WI38 (cell line): ENCODE measurements around the gene LMF1.

Experiments used
- H3K4me3 ChIP-seq: 2 replicates; pipeline ENCODE4 v1.5.1; 2011; ENCODE audit warnings: low read depth, mild to moderate bottlenecking, control low read depth, low read length
- TF ChIP-seq, protein P1 (sequence below): IDR thresholded peaks from 2 replicates; pipeline ENCODE4 v1.5.1; 2012; ENCODE audit warnings: low read depth, mild to moderate bottlenecking, control low read depth, low read length

The LMF1 gene

DNA sequence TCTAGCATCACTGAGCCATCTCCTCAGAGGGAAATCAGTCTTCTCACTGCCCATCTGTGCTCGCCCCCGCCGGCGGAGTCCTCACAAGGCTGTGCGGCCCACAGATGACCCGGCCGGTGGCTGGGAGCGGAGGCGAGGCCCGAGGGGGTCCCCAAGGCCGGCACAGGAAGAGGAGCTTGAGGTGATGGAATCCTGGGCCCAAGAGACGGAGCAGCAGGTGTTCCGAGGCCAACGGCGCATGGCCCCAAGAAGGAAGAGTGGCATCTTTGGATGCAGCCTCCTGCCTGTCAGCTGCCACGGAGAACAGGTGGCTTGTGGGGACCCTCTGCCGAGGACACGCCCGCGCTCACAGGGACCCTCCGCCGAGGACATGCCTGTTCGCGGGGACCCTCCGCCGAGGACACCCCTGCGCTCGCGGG lies 97.5 kb downstream of the LMF1 start:
- TF ChIP-seq, protein P1, sequence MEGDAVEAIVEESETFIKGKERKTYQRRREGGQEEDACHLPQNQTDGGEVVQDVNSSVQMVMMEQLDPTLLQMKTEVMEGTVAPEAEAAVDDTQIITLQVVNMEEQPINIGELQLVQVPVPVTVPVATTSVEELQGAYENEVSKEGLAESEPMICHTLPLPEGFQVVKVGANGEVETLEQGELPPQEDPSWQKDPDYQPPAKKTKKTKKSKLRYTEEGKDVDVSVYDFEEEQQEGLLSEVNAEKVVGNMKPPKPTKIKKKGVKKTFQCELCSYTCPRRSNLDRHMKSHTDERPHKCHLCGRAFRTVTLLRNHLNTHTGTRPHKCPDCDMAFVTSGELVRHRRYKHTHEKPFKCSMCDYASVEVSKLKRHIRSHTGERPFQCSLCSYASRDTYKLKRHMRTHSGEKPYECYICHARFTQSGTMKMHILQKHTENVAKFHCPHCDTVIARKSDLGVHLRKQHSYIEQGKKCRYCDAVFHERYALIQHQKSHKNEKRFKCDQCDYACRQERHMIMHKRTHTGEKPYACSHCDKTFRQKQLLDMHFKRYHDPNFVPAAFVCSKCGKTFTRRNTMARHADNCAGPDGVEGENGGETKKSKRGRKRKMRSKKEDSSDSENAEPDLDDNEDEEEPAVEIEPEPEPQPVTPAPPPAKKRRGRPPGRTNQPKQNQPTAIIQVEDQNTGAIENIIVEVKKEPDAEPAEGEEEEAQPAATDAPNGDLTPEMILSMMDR, result no peak

DNA sequence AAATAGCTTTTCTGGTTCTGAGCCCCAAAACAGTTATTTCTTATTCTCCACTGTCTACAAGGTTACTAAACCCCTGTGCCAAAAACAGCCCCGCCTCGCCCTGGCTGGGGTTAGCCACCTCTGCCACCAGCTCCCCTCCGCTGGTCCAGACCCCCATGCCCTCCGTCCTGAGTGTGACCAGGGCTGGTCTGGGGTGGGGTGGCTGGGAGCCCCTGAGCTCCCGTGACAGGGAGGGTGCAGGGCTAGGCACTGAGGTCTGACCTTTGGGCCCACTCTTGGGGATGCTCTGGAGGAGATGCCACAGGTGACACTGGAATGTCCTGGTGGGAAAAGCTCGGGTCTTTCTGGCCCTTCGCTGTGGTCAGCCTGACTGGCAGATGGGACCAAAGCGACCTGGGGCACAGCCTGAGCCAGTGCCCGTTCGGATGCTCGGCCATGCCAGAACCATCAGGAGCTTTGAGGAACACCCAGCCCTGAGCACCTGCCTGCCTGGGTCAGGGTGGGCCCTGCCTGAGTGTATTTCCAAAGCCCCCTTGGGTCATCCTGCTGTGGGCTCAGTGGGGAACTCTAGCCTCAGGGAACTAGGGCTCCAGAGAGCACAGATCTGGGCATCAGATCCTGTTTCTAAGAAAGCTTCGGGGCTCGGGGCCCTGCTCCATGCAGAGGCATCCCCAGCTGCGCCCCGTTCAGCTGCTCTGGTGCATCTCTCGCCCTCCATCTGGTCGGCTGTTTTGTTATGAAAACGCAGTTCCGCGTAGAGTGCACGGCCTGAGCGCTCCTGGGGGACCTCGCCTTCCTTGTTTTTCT lies 98.1 kb downstream of the LMF1 start:
- TF ChIP-seq, protein P1, result no peak
- H3K4me3 ChIP-seq, result no peak overlapping the region

More for the DNA sequence above, 97.5 kb downstream of the LMF1 start:
- no peak overlapping the region for H3K4me3 ChIP-seq

DNA sequence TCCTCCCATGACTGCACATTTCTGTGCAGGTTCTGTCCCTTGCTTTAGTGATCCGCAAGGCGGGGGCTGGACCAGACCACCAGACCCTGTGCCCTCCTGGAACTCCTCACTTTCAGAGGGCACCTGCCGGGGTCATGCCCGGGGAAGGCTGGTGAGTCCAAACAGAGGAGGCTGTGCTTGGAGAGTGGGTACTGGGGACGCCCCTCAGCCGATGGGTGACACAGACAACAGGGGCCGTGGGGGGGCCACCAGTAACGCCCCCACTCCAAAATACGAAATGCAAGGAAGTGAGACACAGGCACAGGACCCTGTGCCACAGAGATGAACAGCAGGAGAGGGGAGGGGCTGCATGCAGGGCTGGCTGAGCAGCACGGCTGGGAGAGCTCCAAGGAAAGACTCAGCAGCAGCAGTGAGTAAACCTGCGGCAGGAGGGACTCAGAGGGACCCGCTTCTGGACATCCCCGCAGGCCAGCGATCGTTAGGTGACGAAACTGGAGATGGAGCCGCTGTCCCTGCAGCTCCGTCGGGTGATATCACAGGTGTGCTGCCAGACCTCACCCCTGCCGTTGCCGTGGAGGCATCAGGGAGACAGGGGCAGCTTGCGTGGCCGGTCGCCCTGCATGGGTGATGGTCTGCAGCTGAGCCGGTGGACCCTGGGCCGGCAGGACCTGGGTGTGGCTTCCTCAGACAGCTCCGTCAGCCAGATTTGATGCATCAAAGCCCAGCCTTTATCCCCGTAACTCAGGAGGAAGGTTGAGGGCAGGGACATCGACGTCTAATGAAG lies 99.0 kb downstream of the LMF1 start:
- TF ChIP-seq, protein P1, result no peak
- no peak overlapping the region for H3K4me3 ChIP-seq

DNA sequence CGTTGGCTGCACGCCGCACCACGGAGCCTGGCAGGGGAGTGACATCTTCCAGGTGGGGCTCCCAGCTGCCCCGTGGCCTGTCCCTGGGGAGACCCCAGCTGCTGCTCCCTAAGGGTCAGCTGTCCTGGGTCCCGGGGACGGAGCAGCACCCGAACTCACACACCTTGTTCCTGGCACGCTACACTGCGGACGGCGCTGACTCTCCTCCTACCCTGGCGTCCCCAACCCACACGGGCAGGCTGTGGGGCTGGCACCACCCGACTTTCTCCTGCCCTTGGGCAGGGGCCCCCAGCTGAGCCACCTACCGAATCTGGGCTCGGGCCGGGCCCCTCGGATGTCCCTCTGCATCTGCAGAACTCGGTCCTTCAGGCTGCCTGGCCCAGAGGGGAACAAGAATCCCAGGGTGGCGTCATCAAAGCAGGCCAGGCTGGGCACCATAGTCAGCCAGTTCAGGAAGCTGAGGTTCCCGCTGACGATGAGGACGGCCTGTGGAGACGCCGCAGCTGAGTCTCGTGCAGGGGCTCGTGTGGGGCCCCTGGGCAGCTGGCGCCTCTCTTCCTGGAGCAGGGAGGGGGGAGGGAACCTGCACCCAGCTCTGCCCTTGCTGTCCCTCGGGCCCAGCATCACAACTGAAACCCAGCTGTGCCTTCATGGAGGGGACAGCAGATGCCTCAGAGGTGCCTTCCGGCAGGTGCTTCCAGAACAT lies 99.8 kb downstream of the LMF1 start:
- no peak overlapping the region for H3K4me3 ChIP-seq

DNA sequence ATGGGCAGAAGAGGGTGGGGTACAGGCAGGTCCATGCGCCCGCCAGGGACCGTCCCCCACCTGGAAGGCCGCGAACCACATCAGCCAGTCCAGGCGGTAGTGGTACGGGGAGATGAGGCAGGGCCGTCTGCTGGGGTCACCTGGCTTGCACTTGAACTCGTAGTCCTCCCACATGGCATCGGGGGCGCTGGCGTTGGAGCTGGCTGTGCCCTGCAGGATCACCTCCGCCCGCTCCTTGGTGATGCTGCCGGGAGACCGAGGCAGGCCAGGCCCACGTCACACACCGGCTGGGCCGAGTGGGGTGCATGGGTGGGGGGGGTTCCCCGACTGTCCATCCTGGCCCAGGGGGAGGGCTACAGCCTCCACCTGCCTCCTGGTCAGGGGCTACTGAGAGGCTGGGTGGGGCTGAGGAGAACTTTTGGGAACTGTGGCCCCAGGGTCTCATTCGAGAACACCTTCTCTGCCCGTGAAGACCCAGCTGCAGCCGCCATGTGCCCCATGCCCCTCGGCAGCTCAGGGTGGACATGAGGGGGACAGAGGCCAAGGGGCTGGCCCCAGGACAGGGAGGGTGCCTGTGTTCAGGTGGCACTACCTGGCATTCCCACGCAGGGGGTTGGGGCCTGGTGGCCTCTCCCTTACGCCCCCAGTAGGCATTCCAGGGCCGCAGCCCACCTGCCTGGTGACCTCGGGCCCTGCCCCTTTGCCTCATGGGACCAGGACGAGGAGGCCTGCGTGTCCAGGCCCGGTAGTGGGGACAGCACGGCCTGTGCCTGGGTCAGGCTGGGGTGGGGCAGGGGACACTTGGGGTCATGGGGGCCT lies 100.8 kb downstream of the LMF1 start:
- TF ChIP-seq, protein P1, result no peak
- no peak overlapping the region for H3K4me3 ChIP-seq

More for the DNA sequence above, 99.8 kb downstream of the LMF1 start:
- TF ChIP-seq, protein P1, result no peak

DNA sequence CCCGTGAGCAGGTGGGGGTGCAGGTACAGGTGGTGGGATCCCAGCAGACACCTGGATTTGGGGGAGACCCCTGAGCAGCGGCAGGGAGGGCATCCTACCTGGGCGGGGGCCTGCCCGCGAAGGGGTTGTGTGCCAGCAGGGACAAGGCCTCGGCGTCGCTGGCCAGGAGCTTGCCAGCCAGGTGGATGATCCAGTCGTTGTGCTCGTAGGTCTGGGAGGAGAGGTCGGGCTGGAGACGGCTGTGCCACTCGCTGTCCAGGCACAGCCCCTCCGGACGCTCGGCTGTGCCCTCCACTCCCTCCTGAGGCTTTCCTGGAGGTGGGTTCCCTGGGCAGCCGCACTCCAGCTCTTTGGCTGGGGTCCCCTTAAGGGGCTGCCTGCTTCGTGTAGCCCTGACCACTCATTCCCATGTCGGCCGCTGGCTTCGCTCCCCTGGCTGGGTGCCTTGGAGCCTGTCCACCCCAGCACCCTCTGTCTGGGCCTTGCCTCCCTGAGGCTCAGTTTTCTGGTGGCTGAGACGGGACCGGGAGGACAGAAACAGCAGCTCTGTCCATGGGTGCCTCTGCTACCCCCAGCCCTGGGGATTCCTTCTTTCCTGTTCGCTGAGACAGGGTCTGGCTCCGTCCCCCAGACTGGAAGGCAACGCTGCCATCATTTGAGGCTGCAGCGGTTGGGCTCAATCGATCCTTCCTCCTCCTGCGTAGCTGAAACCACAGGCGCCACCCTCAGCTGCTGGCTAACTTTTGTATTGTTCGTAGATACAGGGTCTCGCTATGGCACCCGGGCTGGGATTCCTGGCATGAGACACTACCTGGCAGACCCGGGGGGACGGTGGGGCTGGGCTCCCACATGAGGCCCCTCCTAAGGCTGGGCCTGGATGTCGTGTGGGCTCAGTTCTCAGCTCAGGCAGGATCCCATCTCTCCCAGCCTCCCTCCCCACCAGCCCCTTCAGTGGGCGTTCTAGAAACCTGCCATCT lies 101.7 kb downstream of the LMF1 start:
- no peak overlapping the region for H3K4me3 ChIP-seq
- TF ChIP-seq, protein P1, result no peak
